GM23248 (cell line): ENCODE results near the gene ATXN7.

Experiments
- EZH2 ChIP-seq: fragments of 200-600 bp; sonication (generic); IDR thresholded peaks from 2 replicates; pipeline ENCODE4 v1.6.1; 2018; ENCODE audit warnings: antibody characterized with exemption, mild to moderate bottlenecking; ENCODE audit not compliant: insufficient read depth, poor library complexity, severe bottlenecking
- EZH2phosphoT487 ChIP-seq: fragments of 200-600 bp; sonication (generic); IDR thresholded peaks from 2 replicates; pipeline ENCODE4 v1.6.1; 2018; ENCODE audit warnings: antibody characterized with exemption, moderate library complexity, mild to moderate bottlenecking, low read depth; ENCODE audit not compliant: insufficient read depth

DNA sequence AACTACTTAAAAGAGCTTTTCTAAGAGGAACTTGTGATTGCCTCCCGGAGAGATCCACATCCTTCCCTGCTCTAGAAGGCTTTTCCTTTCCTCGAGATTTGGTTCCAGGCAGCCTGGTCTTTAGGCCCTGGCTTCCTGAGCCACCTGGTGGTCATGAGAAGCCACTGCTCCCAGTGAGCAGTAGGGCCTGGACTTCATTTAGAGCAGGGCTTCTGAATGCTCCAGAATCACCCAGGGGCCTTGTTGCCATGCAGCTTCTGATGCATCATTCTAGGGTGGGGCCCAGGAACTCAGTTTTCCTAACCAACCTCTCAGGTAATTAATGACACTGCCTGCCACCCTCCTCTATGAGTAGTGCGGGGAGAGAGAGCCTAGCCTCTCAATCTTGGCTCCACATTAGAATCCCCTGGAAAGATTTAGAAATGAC is 130.0 kb downstream of the ATXN7 start:
- TF ChIP-seq EZH2phosphoT487 (no peak), EZH2 (no peak)
